Ascending aorta (tissue), 2 donors: ENCODE measurements around the gene AK5. TPM values are rescaled to one million over a fixed set of nuclear protein-coding genes. Genes with fewer than 3 reads are reported as not detected.

Experiments used
- DNase-seq, 2 donors: peaks; one replicate each; pipeline ENCODE4 v3.0.0-alpha.2; 2019; ENCODE audit warnings: low spot score in 2 of 2
- H3K27ac ChIP-seq, 2 donors: fragments of 200-600 bp; sonication (generic); one replicate each; pipeline ENCODE4 v1.5.1; 2016 to 2017; ENCODE audit warnings: mild to moderate bottlenecking in 1 of 2
- H3K27me3 ChIP-seq: fragments of 200-600 bp; sonication (generic); one replicate; pipeline ENCODE4 v1.5.1; 2017
- H3K36me3 ChIP-seq, 2 donors: fragments of 200-600 bp; sonication (generic); one replicate each; pipeline ENCODE4 v1.5.1; 2016
- H3K4me1 ChIP-seq, 2 donors: fragments of 200-600 bp; sonication (generic); one replicate each; pipeline ENCODE4 v1.5.1; 2016 to 2017; ENCODE audit warnings: mild to moderate bottlenecking in 1 of 2
- H3K4me3 ChIP-seq, 2 donors: fragments of 200-600 bp; sonication (generic); one replicate each; pipeline ENCODE4 v1.5.1; 2016 to 2017; ENCODE audit warnings: mild to moderate bottlenecking in 1 of 2
- H3K9me3 ChIP-seq, 2 donors: fragments of 200-600 bp; sonication (generic); one replicate each; pipeline ENCODE4 v1.5.1; 2016
- intact Hi-C: fragments of 100-400 bp; cut with DNase I; formaldehyde crosslinking; loops from one replicate; pipeline ENCODE4 v1.15.1; 2023
- total RNA-seq: library from RNA; depleted of rRNA; stranded (reverse); fragments of >200 nt; gene quantifications from one replicate; pipeline ENCODE4 v1.1.0, GENCODE V29; 2016
- TF ChIP-seq, protein P1 (sequence below), 3 experiments: fragments of 200-600 bp in 2 of 3; fragments of 450-650 bp in 1 of 3; sonication (generic) in 2 of 3; IDR thresholded peaks; one replicate each; pipeline ENCODE4 v1.5.1; 2016 to 2019; ENCODE audit warnings: antibody characterized with exemption in 3 of 3, mild to moderate bottlenecking in 1 of 3, moderate library complexity in 1 of 3

The AK5 gene
- total RNA-seq, 1 donor from 2014 or later = not detected

GRCh38 chr1:77350012-77350770, 68.4 kb downstream of the AK5 start:
- DNase-seq = no peak
- TF ChIP-seq, protein P1, sequence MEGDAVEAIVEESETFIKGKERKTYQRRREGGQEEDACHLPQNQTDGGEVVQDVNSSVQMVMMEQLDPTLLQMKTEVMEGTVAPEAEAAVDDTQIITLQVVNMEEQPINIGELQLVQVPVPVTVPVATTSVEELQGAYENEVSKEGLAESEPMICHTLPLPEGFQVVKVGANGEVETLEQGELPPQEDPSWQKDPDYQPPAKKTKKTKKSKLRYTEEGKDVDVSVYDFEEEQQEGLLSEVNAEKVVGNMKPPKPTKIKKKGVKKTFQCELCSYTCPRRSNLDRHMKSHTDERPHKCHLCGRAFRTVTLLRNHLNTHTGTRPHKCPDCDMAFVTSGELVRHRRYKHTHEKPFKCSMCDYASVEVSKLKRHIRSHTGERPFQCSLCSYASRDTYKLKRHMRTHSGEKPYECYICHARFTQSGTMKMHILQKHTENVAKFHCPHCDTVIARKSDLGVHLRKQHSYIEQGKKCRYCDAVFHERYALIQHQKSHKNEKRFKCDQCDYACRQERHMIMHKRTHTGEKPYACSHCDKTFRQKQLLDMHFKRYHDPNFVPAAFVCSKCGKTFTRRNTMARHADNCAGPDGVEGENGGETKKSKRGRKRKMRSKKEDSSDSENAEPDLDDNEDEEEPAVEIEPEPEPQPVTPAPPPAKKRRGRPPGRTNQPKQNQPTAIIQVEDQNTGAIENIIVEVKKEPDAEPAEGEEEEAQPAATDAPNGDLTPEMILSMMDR (IDR thresholded peaks at IDR 0.05) = no peak

DNA sequence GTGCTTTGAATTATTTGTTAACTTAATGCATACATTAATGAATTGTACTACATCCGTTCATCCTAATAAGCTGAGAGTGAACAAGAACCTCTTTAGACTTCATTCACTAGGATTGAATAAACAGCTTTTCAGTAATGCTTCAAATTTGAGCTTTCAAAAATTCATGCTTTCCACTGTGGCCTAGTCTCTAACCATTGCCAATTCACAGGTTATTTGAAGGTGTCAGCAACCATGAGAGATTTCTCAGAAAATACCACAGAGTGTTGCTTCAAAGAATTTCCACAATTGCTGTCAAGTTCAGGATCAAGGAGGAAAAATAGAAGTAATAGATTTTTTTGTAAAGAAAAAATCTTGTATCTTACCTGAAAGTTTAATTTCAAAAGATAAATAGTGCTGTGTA, 72.7 kb downstream of the AK5 start:
- intact Hi-C loops = no loop called here
- Histone ChIP-seq H3K27me3 (no peaks in the 10 kb centered on the region), H3K27ac (no peak overlapping the region), H3K36me3 (no peaks in the 10 kb centered on the region), H3K4me1 (no peaks in the 10 kb centered on the region), H3K9me3 (no peaks in the 10 kb centered on the region), H3K4me3 (no peak overlapping the region)
- DNase-seq = no peak
- TF ChIP-seq, protein P1 (IDR thresholded peaks at IDR 0.05) = no peak

More at GRCh38 chr1:77350012-77350770, 68.4 kb downstream of the AK5 start:
- Histone ChIP-seq H3K9me3 (no peaks in the 10 kb centered on the region), H3K27ac (no peak overlapping the region), H3K27me3 (no peaks in the 10 kb centered on the region), H3K36me3 (no peaks in the 10 kb centered on the region), H3K4me1 (no peaks in the 10 kb centered on the region), H3K4me3 (no peak overlapping the region)
- intact Hi-C loops = no loop called here

GRCh38 chr1:77355010-77355409, 73.2 kb downstream of the AK5 start:
- TF ChIP-seq, protein P1 (IDR thresholded peaks at IDR 0.05) = no peak
- H3K27ac ChIP-seq = no peak overlapping the region
- intact Hi-C loops = no loop called here

DNA sequence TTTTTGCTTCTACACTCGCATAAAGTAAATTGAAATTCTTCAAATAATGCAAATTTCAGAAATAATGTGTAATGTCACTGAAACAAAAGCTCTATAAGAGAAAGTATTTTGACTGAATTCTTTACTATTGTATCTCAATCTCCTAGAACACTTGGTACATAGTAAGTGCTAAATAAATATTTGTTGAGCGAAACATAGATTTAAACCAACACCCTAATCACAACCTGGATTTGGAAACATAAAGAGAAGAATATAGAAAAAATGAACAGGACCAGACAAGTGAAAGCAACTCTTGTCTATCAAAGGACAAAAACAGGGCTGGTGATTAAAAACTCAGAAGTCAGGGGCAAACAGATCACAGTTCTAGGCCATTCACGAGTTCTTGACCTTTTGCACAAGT, 74.3 kb downstream of the AK5 start:
- H3K27me3 ChIP-seq = no peaks in the 10 kb centered on the region
- no peak overlapping the region for H3K4me3 ChIP-seq
- intact Hi-C loops = no loop called here
- H3K36me3 ChIP-seq = no peaks in the 10 kb centered on the region
- H3K9me3 ChIP-seq = no peaks in the 10 kb centered on the region
- no peak for DNase-seq
- TF ChIP-seq, protein P1 (IDR thresholded peaks at IDR 0.05) = no peak
- no peaks in the 10 kb centered on the region for H3K4me1 ChIP-seq
- H3K27ac ChIP-seq = no peak overlapping the region

More at GRCh38 chr1:77355010-77355409, 73.2 kb downstream of the AK5 start:
- Histone ChIP-seq H3K9me3 (no peaks in the 10 kb centered on the region), H3K4me3 (no peak overlapping the region), H3K4me1 (no peaks in the 10 kb centered on the region), H3K27me3 (no peaks in the 10 kb centered on the region), H3K36me3 (no peaks in the 10 kb centered on the region)
- DNase-seq = no peak

DNA sequence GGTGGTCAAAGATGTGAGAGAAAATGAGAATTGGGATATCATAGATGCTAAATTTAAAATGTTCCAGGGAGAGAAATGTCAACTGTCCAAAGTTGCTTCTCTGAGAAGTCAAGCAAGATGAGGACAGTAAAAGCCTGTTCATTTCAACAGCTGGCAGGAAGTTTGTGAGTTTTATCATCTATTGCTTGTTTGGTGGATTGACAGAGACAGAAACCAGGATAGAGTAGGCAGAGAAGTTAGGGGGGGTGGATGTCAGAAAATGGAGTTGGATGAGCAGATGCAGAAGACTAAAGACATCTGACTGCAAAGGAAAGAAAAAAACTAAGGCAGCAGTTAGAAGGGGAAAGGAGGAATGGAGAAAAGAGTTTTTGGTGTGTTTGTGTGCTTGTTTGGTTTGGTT, 78.4 kb downstream of the AK5 start:
- no peaks in the 10 kb centered on the region for H3K4me1 ChIP-seq
- no peak overlapping the region for H3K4me3 ChIP-seq
- H3K27ac ChIP-seq = no peak overlapping the region
- intact Hi-C loops = no loop called here
- TF ChIP-seq, protein P1 (IDR thresholded peaks at IDR 0.05) = no peak
- no peaks in the 10 kb centered on the region for H3K9me3 ChIP-seq
- H3K27me3 ChIP-seq = no peaks in the 10 kb centered on the region
- no peaks in the 10 kb centered on the region for H3K36me3 ChIP-seq
- DNase-seq = no peak
